A549 (cell line): Measurements from ENCODE around the gene WDFY1.

Experiments used
- CTCF ChIP-seq: fragments of >200 bp; sonication (Bioruptor Twin); formaldehyde crosslinking; IDR thresholded peaks from 3 replicates; pipeline ENCODE4 v1.5.1; 2016
- POLR2A ChIP-seq: IDR thresholded peaks from 2 replicates; pipeline ENCODE4 v1.6.1; 2012; ENCODE audit warnings: mild to moderate bottlenecking, low read length

GRCh38 chr2:223978451-223978850 is 33.3 kb upstream of the WDFY1 start:
- TF ChIP-seq POLR2A = no peak
- no peak for TF ChIP-seq CTCF
